ENCODE measurements around the gene HPN. TPM values are rescaled to one million over a fixed set of nuclear protein-coding genes. Genes with fewer than 3 reads are reported as not detected.

HPN gene
- 62.8 TPM for total RNA-seq

GRCh38 chr19:35041548-35042055, at the start of gene HPN:
TSS of gene HPN (plus strand) at chr19:35041721. CDS start at chr19:35042507, 786 bp downstream.

GRCh38 chr19:34999498-35000337, 41.8 kb upstream of the HPN start, which contains the start of gene GRAMD1A:
TSS of gene GRAMD1A (plus strand) at chr19:35000323. CDS start at chr19:35000479, 156 bp downstream.

GRCh38 chr19:35030257-35031071, 11.1 kb upstream of the HPN start, which contains the start of gene SCN1B:
TSS of gene SCN1B (plus strand) at chr19:35030470. CDS start at chr19:35030821, 351 bp downstream.

GRCh38 chr19:35115177-35115951, 73.8 kb downstream of the HPN start, which contains the start of gene FXYD3:
TSS of gene FXYD3 (plus strand) at chr19:35115823. CDS start at chr19:35119377, 3,554 bp downstream.

Other genes starting within 250 kb of the HPN start
- 4.6 TPM for gene ZNF30, start 114.8 kb upstream of the HPN start, total RNA-seq
- 12.8 TPM for gene ZNF792, start 77.5 kb upstream of the HPN start, total RNA-seq
- gene GRAMD1A, start 41.4 kb upstream of the HPN start, total RNA-seq, result 63.1 TPM
- gene SCN1B, start 11.3 kb upstream of the HPN start, total RNA-seq, result 3.0 TPM
- gene FXYD3, start 74.1 kb downstream of the HPN start, total RNA-seq, result 25.8 TPM
- gene LGI4, start 93.3 kb downstream of the HPN start, total RNA-seq, result 5.1 TPM
- gene FXYD1, start 97.1 kb downstream of the HPN start, total RNA-seq, result 19.7 TPM
- gene FXYD7, start 101.5 kb downstream of the HPN start, total RNA-seq, result 0.41 TPM
- 14.9 TPM for gene FXYD5, start 113.0 kb downstream of the HPN start, total RNA-seq
- not detected for gene FAM187B, start 187.0 kb downstream of the HPN start, total RNA-seq
- 59.6 TPM for gene LSR, start 207.3 kb downstream of the HPN start, total RNA-seq
- 75.1 TPM for gene USF2, start 227.2 kb downstream of the HPN start, total RNA-seq
- gene HAMP, start 240.8 kb downstream of the HPN start, total RNA-seq, result not detected

Data from metanephros (tissue), 1 donor.